Measurements from ENCODE around the gene MPPED1.

The MPPED1 gene, protein sequence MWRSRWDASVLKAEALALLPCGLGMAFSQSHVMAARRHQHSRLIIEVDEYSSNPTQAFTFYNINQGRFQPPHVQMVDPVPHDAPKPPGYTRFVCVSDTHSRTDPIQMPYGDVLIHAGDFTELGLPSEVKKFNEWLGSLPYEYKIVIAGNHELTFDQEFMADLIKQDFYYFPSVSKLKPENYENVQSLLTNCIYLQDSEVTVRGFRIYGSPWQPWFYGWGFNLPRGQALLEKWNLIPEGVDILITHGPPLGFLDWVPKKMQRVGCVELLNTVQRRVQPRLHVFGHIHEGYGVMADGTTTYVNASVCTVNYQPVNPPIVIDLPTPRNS

DNA sequence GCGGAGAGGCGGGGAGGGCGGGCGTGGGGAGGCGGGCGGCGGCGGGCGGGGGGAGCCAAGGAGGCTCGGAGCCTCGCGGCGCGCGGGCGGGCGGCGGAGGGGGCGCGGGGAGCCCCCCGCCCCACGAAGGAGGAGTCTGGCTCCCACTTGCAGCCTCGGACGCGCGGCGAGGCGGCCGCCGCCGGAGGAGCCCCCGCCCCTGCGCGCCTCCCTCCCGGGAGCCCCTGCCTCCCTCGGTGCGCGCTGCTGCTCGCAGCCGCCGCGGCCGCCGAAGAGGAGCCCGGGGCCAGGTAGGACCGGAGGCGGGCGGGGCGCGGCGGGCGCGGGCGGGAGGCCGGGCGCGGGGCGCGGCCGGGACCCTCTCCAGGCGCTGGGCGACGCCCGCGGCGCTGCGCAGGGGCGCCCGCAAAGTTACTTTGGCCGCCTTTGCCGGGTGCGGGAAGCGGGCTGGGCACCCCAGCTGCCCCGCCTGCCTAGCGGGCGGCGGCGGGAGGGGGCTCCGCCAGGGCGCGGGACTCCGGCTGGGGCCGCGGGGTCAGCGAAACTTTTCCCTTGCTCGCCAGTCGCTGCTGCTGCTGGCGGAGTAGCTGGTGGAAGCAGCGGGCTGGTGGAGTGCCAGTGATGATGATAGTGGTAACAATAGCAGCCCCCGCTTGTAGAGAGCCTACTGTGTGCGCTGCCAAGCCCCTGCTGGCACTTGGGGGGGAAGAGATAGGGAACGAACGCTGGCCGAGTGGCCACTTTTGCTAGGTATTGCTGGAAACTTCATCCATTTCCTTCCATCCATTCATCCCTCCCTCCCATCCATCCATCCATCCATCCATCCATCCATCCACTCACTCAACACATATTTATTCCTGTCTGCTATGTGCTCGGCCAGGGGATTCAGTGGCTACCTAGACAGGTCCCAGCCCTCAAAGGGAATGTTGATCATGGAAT, at the start of gene MPPED1:
MPPED1 (plus strand) TSS at position 146 of the 939 bp plus-strand sequence. CDS start 12,972 bp downstream, outside the sequence.
- POLR2A ChIA-PET (ENCODE audit: low non-redundant PET), result no interaction called here

GRCh38 chr22:43363315-43364168, 48.3 kb upstream of the MPPED1 start:
- no peak overlapping the region for H3K27ac ChIP-seq

More for the DNA sequence above, at the start of gene MPPED1:
- CTCF ChIA-PET, result no interaction called here
- H3K27ac ChIP-seq, result no peak within 1 kb of the TSS
- TF ChIP-seq, protein P1, sequence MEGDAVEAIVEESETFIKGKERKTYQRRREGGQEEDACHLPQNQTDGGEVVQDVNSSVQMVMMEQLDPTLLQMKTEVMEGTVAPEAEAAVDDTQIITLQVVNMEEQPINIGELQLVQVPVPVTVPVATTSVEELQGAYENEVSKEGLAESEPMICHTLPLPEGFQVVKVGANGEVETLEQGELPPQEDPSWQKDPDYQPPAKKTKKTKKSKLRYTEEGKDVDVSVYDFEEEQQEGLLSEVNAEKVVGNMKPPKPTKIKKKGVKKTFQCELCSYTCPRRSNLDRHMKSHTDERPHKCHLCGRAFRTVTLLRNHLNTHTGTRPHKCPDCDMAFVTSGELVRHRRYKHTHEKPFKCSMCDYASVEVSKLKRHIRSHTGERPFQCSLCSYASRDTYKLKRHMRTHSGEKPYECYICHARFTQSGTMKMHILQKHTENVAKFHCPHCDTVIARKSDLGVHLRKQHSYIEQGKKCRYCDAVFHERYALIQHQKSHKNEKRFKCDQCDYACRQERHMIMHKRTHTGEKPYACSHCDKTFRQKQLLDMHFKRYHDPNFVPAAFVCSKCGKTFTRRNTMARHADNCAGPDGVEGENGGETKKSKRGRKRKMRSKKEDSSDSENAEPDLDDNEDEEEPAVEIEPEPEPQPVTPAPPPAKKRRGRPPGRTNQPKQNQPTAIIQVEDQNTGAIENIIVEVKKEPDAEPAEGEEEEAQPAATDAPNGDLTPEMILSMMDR (conservative IDR thresholded peaks at IDR 0.05; ENCODE audit: low read depth), result no peak
- DNase-seq (ENCODE audit: low spot score), result no peak

GRCh38 chr22:43364169-43364435, 47.7 kb upstream of the MPPED1 start:
- ChIA-PET CTCF (no interaction called here), POLR2A (ENCODE audit: low non-redundant PET) (no interaction called here)
- H3K27ac ChIP-seq, result no peak overlapping the region
- DNase-seq (ENCODE audit: low spot score), result no peak
- TF ChIP-seq, protein P1 (conservative IDR thresholded peaks at IDR 0.05; ENCODE audit: low read depth), result no peak

More at GRCh38 chr22:43363315-43364168, 48.3 kb upstream of the MPPED1 start:
- TF ChIP-seq, protein P1 (conservative IDR thresholded peaks at IDR 0.05; ENCODE audit: low read depth), result no peak
- POLR2A ChIA-PET (ENCODE audit: low non-redundant PET), result no interaction called here
- CTCF ChIA-PET, result no interaction called here
- no peak for DNase-seq (ENCODE audit: low spot score)

DNA sequence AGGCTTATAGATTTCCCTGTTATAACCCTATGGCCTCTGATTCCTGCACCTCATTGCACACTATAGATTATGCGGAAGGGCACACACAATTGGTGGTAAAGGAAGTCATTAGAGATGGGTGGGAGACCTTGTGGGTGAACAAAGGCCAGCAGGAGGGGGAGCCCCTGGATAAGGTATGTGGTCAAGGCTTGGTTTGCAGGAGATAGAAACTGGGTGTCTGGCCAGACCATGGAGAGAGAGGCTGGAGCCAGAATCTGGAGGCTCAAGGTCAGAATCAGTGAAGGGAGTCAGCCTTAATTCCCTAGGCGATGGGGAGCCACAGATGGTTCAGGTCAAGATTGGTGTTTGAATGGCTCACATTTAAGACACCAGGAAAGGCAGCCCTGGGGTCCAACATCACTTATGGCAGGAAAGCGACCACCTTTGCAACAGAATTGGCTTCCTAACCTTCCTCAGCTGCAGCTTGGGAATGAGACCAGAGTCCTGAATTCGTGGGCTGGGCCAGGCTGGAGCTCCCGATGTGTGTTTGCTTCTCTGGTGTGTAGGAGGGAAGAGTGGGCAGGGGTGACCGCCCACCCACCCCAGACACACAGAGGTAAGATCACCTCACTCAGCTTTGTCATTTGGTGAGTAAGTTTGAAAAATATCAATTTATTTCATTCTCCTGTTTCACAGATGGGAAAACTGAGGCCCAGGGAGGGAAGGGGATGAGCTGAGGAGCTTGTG, 45.9 kb upstream of the MPPED1 start:
- POLR2A ChIA-PET (ENCODE audit: low non-redundant PET), result no interaction called here
- DNase-seq (ENCODE audit: low spot score), result no peak
- no peak overlapping the region for H3K27ac ChIP-seq
- TF ChIP-seq, protein P1 (conservative IDR thresholded peaks at IDR 0.05; ENCODE audit: low read depth), result no peak
- CTCF ChIA-PET, result no interaction called here

- ChIA-PET POLR2A (ENCODE audit: low non-redundant PET) (no interaction called here), CTCF (no interaction called here)
- H3K27ac ChIP-seq, result no peak overlapping the region
- TF ChIP-seq, protein P1 (conservative IDR thresholded peaks at IDR 0.05; ENCODE audit: low read depth), result no peak
- no peak for DNase-seq (ENCODE audit: low spot score)
These were observed 41.8 kb upstream of the MPPED1 start for GRCh38 chr22:43370036-43370435.
